ENCODE results near the gene RRM1. TPM values are rescaled to one million over a fixed set of nuclear protein-coding genes. Genes with fewer than 3 reads are reported as not detected.

The RRM1 gene
- total and polyA plus RNA-seq, 8 donors, result 3.3 to 27.8 (median 17.8) TPM

DNA sequence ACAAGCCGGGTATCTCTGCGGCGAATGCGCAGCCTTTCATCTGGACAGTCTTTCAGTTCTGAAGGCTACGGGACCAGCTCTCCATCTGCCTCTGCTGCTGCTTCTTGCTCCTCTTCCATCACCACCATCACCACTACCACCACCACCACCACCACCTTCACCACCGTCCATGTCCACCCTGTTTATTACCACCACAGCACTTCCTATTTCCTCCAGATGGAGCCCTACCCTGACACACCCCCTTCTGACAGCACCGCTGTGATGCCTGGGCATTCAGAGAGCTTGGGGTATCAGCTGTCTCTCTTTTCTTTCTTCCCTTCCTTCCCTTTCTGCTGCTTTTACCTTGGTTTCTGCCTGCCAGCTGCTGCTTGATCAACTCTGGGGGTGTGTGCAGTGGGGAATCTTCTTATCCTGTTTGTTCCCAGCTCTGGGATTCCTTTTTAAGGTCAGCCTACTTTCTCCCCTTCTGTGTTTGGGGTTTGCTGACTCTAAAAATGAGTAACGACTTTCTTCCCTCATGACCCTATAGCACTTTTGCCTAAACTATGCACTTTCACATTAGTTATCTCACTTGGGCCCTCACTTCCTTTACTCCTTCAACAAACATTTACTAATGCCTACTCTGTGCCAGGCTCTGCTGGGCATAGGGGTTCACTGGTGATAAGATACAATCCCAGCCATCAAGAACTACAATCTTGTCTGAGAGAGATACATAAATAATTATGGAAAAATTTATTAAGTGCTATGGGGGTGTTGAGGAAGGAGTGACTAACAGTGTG lies 7.8 kb upstream of the RRM1 start:
- Histone ChIP-seq H3K9me3 (no peaks in the 10 kb centered on the region), H3K4me1 (no peaks in the 10 kb centered on the region), H3K27ac (no peak overlapping the region), H3K27me3 (no peaks in the 10 kb centered on the region), H3K36me3 (peaks cover 0 to 18% (median 0%) of the 10 kb centered on the region in 3 donors), H3K4me3 (no peak overlapping the region)
- TF ChIP-seq CTCF (IDR thresholded peaks at IDR 0.05), result no peak
- WGBS, 2 donors, result 88 to 91% methylated on average over 8 of the region's 8 CpGs
- no peak for FAIRE-seq
- intact Hi-C loops (cut with DNase I), result no loop called here
- no peak for ATAC-seq
- DNase-seq, result no peak

GRCh38 chr11:4087551-4087950 lies 7.0 kb upstream of the RRM1 start:
- intact Hi-C loops (cut with DNase I), result no loop called here
- Histone ChIP-seq H3K27ac (no peak overlapping the region), H3K4me1 (no peaks in the 10 kb centered on the region), H3K9me3 (no peaks in the 10 kb centered on the region), H3K4me3 (no peak overlapping the region), H3K27me3 (no peaks in the 10 kb centered on the region), H3K36me3 (peaks cover 0 to 18% (median 0%) of the 10 kb centered on the region in 3 donors)
- 91 to 92% methylated on average over 5 of the region's 5 CpGs for WGBS, 2 donors
- DNase-seq (no peak), ATAC-seq (no peak), FAIRE-seq (no peak)
- TF ChIP-seq CTCF (IDR thresholded peaks at IDR 0.05), result no peak

DNA sequence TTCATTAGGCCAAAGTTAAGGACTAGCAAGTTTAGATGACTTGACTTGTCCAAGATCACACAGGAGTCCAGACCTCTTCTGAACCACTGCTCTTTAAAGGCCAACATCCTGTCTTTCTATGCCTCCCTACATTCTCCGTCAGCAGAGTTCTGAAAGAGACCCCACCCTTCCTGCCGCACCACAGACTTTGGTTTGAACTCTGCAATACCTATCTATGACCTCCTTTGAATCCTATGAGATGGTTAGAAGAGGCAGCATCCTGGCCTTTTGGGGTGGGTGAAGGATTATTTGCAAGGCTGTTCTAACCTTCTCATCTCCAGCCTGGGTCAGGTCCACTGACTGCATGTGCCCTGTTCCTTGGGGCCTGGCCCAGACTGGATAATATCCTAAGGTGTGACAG lies 4.3 kb upstream of the RRM1 start:
- Histone ChIP-seq H3K4me3 (no peak overlapping the region), H3K27ac (no peak overlapping the region), H3K9me3 (no peaks in the 10 kb centered on the region), H3K36me3 (peaks cover 0 to 9% (median 0%) of the 10 kb centered on the region in 3 donors), H3K27me3 (no peaks in the 10 kb centered on the region), H3K4me1 (peaks cover 0 to 5% (median 0%) of the 10 kb centered on the region in 3 donors)
- no peak for TF ChIP-seq CTCF (IDR thresholded peaks at IDR 0.05)
- DNase-seq (no peak), ATAC-seq (no peak), FAIRE-seq (no peak)
- intact Hi-C loops (cut with DNase I), result no loop called here
- WGBS, 2 donors, result 89 to 95% methylated on average over 2 of the region's 2 CpGs

DNA sequence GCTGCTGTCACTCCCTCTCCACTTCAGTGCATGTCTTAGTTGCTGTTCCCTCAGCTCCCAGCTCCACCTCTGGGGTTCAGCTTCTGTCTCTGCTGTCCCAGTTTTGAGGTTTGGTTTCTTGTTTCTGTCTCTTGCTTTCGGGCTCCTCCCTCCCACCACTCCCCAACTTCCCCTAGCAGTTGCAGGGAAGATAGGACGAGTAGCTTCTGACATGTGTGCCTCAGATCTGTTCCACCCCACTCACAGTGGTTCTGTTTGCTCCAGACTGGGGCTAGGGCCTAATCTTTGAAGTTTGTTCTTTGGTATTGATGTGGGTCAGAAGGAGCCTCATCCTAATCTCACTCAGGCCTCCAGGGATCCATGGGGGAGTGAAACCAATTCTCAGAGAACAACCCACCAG lies 2.6 kb upstream of the RRM1 start:
- no peaks in the 10 kb centered on the region for H3K9me3 ChIP-seq
- no peak for ATAC-seq
- no peaks in the 10 kb centered on the region for H3K27me3 ChIP-seq
- intact Hi-C loops (cut with DNase I), result no loop called here
- WGBS, 2 donors, result 38 to 67% methylated on average over 2 of the region's 2 CpGs
- H3K27ac ChIP-seq, result no peak overlapping the region
- H3K4me1 ChIP-seq, result peaks cover 0 to 14% (median 0%) of the 10 kb centered on the region in 3 donors
- no peak for DNase-seq
- H3K36me3 ChIP-seq, result peaks cover 0 to 2% (median 0%) of the 10 kb centered on the region in 3 donors
- no peak for TF ChIP-seq CTCF (IDR thresholded peaks at IDR 0.05)
- no peak for FAIRE-seq
- no peak overlapping the region for H3K4me3 ChIP-seq
